NCI-H69 (cell line): ENCODE results near the gene NEU2.
"Not testable (repeated sequence)": the region's sequence is repeated elsewhere in the genome, so short reads cannot be mapped to it uniquely, and the experiment has no call there.

Source experiments
- DNase-seq: peaks from one replicate; lab custom pipeline; 2025; lab: John Stamatoyannopoulos, UW

NEU2 gene

GRCh38 chr2:233010569-233011267, 21.8 kb upstream of the NEU2 start:
- DNase-seq = no peak

GRCh38 chr2:233011268-233011650, 21.2 kb upstream of the NEU2 start:
- no peak for DNase-seq

GRCh38 chr2:233011702-233012131, 20.8 kb upstream of the NEU2 start:
- no peak for DNase-seq

- no peak for DNase-seq
These were observed 20.0 kb upstream of the NEU2 start for GRCh38 chr2:233012301-233012971.

- DNase-seq = no peak
These were observed 19.4 kb upstream of the NEU2 start, which contains the start of gene NGEF for GRCh38 chr2:233013027-233013461. NGEF (minus strand) TSS chr2:233013256; CDS start chr2:232974890, 38,366 bp downstream.

GRCh38 chr2:233013650-233014049, 18.8 kb upstream of the NEU2 start:
- DNase-seq = no peak

GRCh38 chr2:233015019-233015645, 17.3 kb upstream of the NEU2 start:
- no peak for DNase-seq

GRCh38 chr2:233017947-233018346, 14.5 kb upstream of the NEU2 start:
- DNase-seq = no peak

- DNase-seq = not testable (repeated sequence)
These were observed 12.9 kb upstream of the NEU2 start for GRCh38 chr2:233019610-233020009.

- no peak for DNase-seq
These were observed 12.0 kb upstream of the NEU2 start for GRCh38 chr2:233020454-233020853.

GRCh38 chr2:233021771-233022170, 10.7 kb upstream of the NEU2 start:
- no peak for DNase-seq

- DNase-seq = no peak
These were observed 9.9 kb upstream of the NEU2 start for GRCh38 chr2:233022561-233022960.

GRCh38 chr2:233023007-233023760, 9.3 kb upstream of the NEU2 start:
- no peak for DNase-seq

GRCh38 chr2:233023761-233024410, 8.6 kb upstream of the NEU2 start:
- no peak for DNase-seq

- no peak for DNase-seq
These were observed 6.8 kb upstream of the NEU2 start for GRCh38 chr2:233025706-233026105.

- DNase-seq = no peak
These were observed 6.2 kb upstream of the NEU2 start for GRCh38 chr2:233026198-233026813.

GRCh38 chr2:233029321-233029720, 3.2 kb upstream of the NEU2 start:
- no peak for DNase-seq

- DNase-seq = no peak
These were observed 644 bp upstream of the NEU2 start for GRCh38 chr2:233031556-233032500.

GRCh38 chr2:233033672-233034071, 1.2 kb downstream of the NEU2 start:
- no peak for DNase-seq
